Fibroblast of lung (primary cell): ENCODE results near the gene ADPGK. TPM values are rescaled to one million over a fixed set of nuclear protein-coding genes. Genes with fewer than 3 reads are reported as not detected.

Source experiments
- DNase-seq, 2 donors: peaks; one replicate each; pipeline versions ENCODE4 v3.0.0 to v3.0.0-alpha.2; 2010; ENCODE audit warnings: low read depth in 2 of 2
- H2AFZ ChIP-seq: 2 replicates; pipeline ENCODE4 v1.5.1; 2012; ENCODE audit warnings: low read length, control low read depth, inconsistent platforms
- H3K27ac ChIP-seq: 2 replicates; pipeline ENCODE4 v1.5.1; 2011; ENCODE audit warnings: low read length, control low read depth; ENCODE audit not compliant: insufficient read depth
- H3K27me3 ChIP-seq: 2 replicates; pipeline ENCODE4 v1.5.1; 2011; ENCODE audit warnings: mild to moderate bottlenecking, low read length; ENCODE audit not compliant: control insufficient read depth, insufficient read depth
- H3K36me3 ChIP-seq: 2 replicates; pipeline ENCODE4 v1.5.1; 2011; ENCODE audit warnings: low read length; ENCODE audit not compliant: control insufficient read depth, insufficient read depth
- H3K4me1 ChIP-seq: 2 replicates; pipeline ENCODE4 v1.5.1; 2011; ENCODE audit warnings: low read length; ENCODE audit not compliant: control insufficient read depth, insufficient read depth; ENCODE audit errors: extremely low read depth
- H3K4me2 ChIP-seq: 2 replicates; pipeline ENCODE4 v1.5.1; 2011; ENCODE audit warnings: low read length, control low read depth; ENCODE audit not compliant: insufficient read depth; ENCODE audit errors: extremely low read depth
- H3K4me3 ChIP-seq, 4 experiments: fragments of 200-600 bp in 1 of 4; sonication (generic) in 1 of 4; replicated peaks in 1 of 4; 2 replicates each; pipeline ENCODE4 v1.5.1; 2011 to 2016; ENCODE audit warnings: low read length in 4 of 4, low read depth in 3 of 4, mild to moderate bottlenecking in 3 of 4, control low read depth in 2 of 4, inconsistent platforms in 1 of 4, mixed read lengths in 1 of 4; ENCODE audit not compliant: insufficient read depth in 1 of 4; ENCODE audit errors: control extremely low read depth in 1 of 4
- H3K79me2 ChIP-seq: 2 replicates; pipeline ENCODE4 v1.5.1; 2012; ENCODE audit warnings: mild to moderate bottlenecking, low read length, inconsistent platforms; ENCODE audit not compliant: control insufficient read depth, insufficient read depth
- H3K9ac ChIP-seq: 2 replicates; pipeline ENCODE4 v1.5.1; 2011; ENCODE audit warnings: mild to moderate bottlenecking, low read length, control low read depth; ENCODE audit not compliant: insufficient read depth
- H3K9me3 ChIP-seq: 2 replicates; pipeline ENCODE4 v1.5.1; 2012; ENCODE audit warnings: low read depth, low read length; ENCODE audit not compliant: control insufficient read depth, insufficient read depth
- H4K20me1 ChIP-seq: 2 replicates; pipeline ENCODE4 v1.5.1; 2011; ENCODE audit warnings: low read length; ENCODE audit not compliant: control insufficient read depth, insufficient read depth; ENCODE audit errors: extremely low read depth
- EZH2 ChIP-seq: IDR thresholded peaks from 2 replicates; pipeline ENCODE4 v1.5.1; 2012; ENCODE audit warnings: low read length, control low read depth, mild to moderate bottlenecking; ENCODE audit errors: missing control alignments
- polyA plus RNA-seq, 2 donors: library from polyadenylated mRNA; depleted of rRNA in 1 of 2; stranded (reverse) in 1 of 2; unstranded in 1 of 2; fragments of >200 nt; gene quantifications; 2 replicates each; pipeline ENCODE4 v1.2.1, GENCODE V29; 2011 to 2012; ENCODE audit warnings: missing spikeins in 1 of 2
- total RNA-seq: library from RNA; depleted of rRNA; stranded (reverse); fragments of >200 nt; gene quantifications from 2 replicates; pipeline ENCODE4 v1.2.1, GENCODE V29; 2014
- TF ChIP-seq, protein P1 (sequence below), 2 donors: IDR thresholded peaks in 1 of 2; conservative IDR thresholded peaks in 1 of 2; 1 replicate in 1 of 2; 2 replicates in 1 of 2; pipeline ENCODE4 v1.5.1; 2011 to 2012; ENCODE audit warnings: low read length in 2 of 2, control low read depth in 1 of 2, inconsistent platforms in 1 of 2, low read depth in 1 of 2, mild to moderate bottlenecking in 1 of 2

ADPGK gene
- total and polyA plus RNA-seq, 2 donors (not counting 1 experiment from before 2014, with no cell fraction given), result 59.5 to 62.2 TPM

DNA sequence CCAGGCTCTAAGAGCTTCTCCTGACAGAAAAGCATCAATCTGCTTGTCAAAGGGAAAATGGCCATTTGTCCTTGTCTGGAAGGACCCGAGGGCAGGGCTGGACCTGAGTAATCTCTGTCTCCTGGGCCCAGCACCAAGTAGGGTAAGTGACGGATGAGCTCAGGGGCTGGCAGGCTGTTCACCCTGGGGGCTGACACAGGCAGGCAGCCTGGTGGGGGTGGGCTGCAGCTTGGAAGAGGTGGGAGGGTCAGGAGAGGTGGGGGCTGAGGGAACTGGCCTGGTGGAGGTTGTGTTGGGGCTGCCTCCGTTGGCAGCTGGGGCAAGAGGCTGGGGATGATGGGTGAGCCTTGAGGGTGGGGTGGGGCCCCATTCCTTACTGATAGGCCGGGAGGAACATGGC is 42.3 kb upstream of the ADPGK start:
- Histone ChIP-seq H3K27me3 (peaks cover 2% of the 10 kb centered on the region), H3K4me1 (no peaks in the 10 kb centered on the region), H3K4me2 (no peak overlapping the region), H2AFZ (no peak overlapping the region), H4K20me1 (no peaks in the 10 kb centered on the region), H3K9me3 (no peaks in the 10 kb centered on the region), H3K27ac (no peak overlapping the region), H3K36me3 (no peaks in the 10 kb centered on the region), H3K4me3 (no peak overlapping the region), H3K9ac (no peak overlapping the region), H3K79me2 (no peaks in the 10 kb centered on the region)
- no peak for TF ChIP-seq EZH2
- TF ChIP-seq, protein P1, sequence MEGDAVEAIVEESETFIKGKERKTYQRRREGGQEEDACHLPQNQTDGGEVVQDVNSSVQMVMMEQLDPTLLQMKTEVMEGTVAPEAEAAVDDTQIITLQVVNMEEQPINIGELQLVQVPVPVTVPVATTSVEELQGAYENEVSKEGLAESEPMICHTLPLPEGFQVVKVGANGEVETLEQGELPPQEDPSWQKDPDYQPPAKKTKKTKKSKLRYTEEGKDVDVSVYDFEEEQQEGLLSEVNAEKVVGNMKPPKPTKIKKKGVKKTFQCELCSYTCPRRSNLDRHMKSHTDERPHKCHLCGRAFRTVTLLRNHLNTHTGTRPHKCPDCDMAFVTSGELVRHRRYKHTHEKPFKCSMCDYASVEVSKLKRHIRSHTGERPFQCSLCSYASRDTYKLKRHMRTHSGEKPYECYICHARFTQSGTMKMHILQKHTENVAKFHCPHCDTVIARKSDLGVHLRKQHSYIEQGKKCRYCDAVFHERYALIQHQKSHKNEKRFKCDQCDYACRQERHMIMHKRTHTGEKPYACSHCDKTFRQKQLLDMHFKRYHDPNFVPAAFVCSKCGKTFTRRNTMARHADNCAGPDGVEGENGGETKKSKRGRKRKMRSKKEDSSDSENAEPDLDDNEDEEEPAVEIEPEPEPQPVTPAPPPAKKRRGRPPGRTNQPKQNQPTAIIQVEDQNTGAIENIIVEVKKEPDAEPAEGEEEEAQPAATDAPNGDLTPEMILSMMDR (conservative IDR thresholded peaks at IDR 0.05 in 1 of 2, IDR thresholded peaks at IDR 0.05 in 1 of 2; ENCODE audit: low read depth in 1 of 2, low read length in 2 of 2), result no peak
- no peak for DNase-seq

DNA sequence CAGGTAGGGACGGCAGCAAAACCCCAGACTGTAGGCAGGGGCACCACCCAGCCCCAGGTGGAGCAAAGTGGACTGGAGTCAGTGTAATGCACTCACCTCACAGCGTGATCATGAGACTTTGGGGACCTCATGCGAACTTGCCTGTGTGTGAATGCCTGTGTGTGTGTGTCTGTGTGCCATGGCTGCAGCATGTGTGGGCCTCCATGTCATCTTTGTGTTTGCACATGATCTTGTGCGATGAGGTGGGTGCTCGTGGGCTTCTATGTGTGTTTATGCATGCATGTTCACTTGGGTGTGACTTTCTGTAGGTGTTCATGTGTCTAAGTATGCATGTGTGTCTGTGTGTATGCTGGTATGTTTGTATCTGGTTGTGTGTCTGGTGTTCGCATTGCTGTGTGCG is 41.2 kb upstream of the ADPGK start:
- Histone ChIP-seq H3K27me3 (peaks cover 2% of the 10 kb centered on the region), H3K9me3 (no peaks in the 10 kb centered on the region), H2AFZ (no peak overlapping the region), H3K9ac (no peak overlapping the region), H3K4me1 (no peaks in the 10 kb centered on the region), H3K27ac (no peak overlapping the region), H3K4me3 (no peak overlapping the region), H3K79me2 (no peaks in the 10 kb centered on the region), H3K36me3 (no peaks in the 10 kb centered on the region), H3K4me2 (no peak overlapping the region), H4K20me1 (no peaks in the 10 kb centered on the region)
- TF ChIP-seq, protein P1 (conservative IDR thresholded peaks at IDR 0.05 in 1 of 2, IDR thresholded peaks at IDR 0.05 in 1 of 2; ENCODE audit: low read depth in 1 of 2, low read length in 2 of 2), result no peak
- TF ChIP-seq EZH2, result no peak
- no peak for DNase-seq

DNA sequence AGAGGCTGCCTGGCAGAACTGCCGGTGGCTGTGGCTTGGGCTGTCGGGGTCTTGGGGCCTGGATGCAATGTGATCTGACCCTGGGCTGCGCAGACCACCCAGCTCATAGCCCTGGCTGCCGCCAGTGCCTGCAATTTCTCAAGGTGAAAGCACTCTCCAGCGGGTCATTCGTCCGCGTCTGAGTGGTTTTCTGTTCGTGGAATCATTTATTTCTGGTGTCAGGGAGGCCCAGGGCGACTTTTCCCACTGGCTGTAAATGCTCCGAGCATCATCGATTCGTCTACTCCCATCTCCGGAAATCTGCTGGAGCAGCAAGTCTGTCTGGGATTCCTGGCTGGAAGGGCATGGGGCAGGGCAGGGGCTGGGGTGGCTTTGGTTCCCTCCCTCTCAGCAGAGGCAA is 40.6 kb upstream of the ADPGK start:
- DNase-seq, result no peak
- Histone ChIP-seq H3K79me2 (no peaks in the 10 kb centered on the region), H3K27me3 (peaks cover 2% of the 10 kb centered on the region), H3K36me3 (no peaks in the 10 kb centered on the region), H3K4me2 (no peak overlapping the region), H3K9ac (no peak overlapping the region), H2AFZ (no peak overlapping the region), H4K20me1 (no peaks in the 10 kb centered on the region), H3K4me3 (no peak overlapping the region), H3K4me1 (no peaks in the 10 kb centered on the region), H3K9me3 (no peaks in the 10 kb centered on the region), H3K27ac (no peak overlapping the region)
- TF ChIP-seq, protein P1 (conservative IDR thresholded peaks at IDR 0.05 in 1 of 2, IDR thresholded peaks at IDR 0.05 in 1 of 2; ENCODE audit: low read depth in 1 of 2, low read length in 2 of 2), result no peak
- TF ChIP-seq EZH2, result no peak
